ENCODE measurements around the gene PEF1. TPM values are rescaled to one million over a fixed set of nuclear protein-coding genes. Genes with fewer than 3 reads are reported as not detected.

PEF1 gene
- total and polyA plus RNA-seq, 2 experiments from 2014 or later: 70.7 to 85.5 TPM

DNA sequence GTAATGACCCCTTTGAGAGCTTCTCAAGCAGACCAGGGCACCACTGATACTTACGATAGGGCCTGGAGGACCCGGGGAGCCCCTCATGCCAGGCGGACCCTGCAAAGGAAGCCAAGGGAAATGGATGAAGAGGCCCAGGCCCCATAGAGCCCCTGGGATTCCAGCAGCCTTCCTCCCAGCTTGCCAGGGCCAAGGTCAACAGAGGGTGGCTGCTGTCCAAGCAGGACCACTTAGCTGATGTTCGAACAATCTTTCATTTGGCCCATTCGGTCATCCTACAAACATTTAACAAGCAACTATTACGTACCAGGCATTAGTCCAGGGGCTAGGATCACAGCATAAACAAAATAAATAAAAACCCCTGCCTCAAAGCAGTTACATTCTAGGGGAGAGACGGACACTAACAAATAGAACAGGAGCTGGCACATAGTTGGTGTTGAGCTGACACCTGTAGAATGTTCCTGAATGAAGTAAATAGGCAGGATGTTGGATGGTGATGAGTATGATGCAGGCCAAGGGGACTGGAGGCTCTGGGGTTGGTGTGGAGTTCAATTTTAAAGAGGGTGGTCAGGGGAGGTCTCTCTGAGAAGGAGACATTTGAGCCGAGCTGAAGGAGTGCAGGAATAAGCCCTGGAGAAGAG lies 27.0 kb upstream of the PEF1 start:
- Histone ChIP-seq H3K9me2 (replicated peaks; ENCODE audit: insufficient read depth) (no peaks in the 10 kb centered on the region), H3K4me3 (no peak overlapping the region), H2AFZ (no peak overlapping the region), H3K27ac (peak overlapping the region; percentile 64), H3K9me3 (ENCODE audit: low read depth) (no peaks in the 10 kb centered on the region), H4K20me1 (ENCODE audit: insufficient read depth, poor library complexity, severe bottlenecking) (no peaks in the 10 kb centered on the region), H3K4me2 (no peak overlapping the region), H3K79me2 (no peaks in the 10 kb centered on the region), H3K4me1 (ENCODE audit: insufficient read depth) (peaks cover 28% of the 10 kb centered on the region), H3K27me3 (no peaks in the 10 kb centered on the region), H3K36me3 (replicated peaks; ENCODE audit: insufficient read depth, low read depth) (no peaks in the 10 kb centered on the region)
- TF ChIP-seq EZH2phosphoT487 (IDR thresholded peaks at IDR 0.05; ENCODE audit: low read depth, severe bottlenecking, unreplicated experiment) (no peak), EZH2 (IDR thresholded peaks at IDR 0.05; ENCODE audit: borderline replicate concordance) (no peak)
- TF ChIP-seq, protein P1, sequence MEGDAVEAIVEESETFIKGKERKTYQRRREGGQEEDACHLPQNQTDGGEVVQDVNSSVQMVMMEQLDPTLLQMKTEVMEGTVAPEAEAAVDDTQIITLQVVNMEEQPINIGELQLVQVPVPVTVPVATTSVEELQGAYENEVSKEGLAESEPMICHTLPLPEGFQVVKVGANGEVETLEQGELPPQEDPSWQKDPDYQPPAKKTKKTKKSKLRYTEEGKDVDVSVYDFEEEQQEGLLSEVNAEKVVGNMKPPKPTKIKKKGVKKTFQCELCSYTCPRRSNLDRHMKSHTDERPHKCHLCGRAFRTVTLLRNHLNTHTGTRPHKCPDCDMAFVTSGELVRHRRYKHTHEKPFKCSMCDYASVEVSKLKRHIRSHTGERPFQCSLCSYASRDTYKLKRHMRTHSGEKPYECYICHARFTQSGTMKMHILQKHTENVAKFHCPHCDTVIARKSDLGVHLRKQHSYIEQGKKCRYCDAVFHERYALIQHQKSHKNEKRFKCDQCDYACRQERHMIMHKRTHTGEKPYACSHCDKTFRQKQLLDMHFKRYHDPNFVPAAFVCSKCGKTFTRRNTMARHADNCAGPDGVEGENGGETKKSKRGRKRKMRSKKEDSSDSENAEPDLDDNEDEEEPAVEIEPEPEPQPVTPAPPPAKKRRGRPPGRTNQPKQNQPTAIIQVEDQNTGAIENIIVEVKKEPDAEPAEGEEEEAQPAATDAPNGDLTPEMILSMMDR (IDR thresholded peaks at IDR 0.05; ENCODE audit: poor library complexity): no peak
- 81% methylated on average over 8 of the region's 8 CpGs for WGBS (ENCODE audit: low lambda C conversion rate, missing lambda C conversion rate)
- DNase-seq (ENCODE audit: low spot score): no peak

DNA sequence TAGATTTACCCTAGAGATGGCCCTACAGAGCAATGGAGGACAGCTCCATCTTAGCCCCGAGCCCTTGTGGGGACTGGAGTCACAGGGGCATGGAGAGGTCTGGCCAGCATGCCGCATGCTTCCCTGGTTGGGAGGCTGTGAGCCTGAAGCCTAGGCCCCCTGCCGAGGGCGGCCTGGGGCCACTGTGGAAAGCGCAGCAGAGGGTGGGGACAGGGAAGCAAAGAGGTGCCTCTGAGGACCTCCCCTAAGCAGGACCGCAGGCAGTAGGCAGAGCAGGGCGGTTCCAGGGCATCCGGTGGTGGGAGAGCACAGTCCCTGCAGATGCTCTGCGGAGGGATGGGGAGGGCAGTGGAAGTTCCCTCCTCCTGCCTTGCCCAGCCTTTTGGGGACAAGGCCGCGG lies 26.5 kb upstream of the PEF1 start:
- Histone ChIP-seq H3K4me1 (ENCODE audit: insufficient read depth) (peaks cover 28% of the 10 kb centered on the region), H3K4me3 (no peak overlapping the region), H3K9me3 (ENCODE audit: low read depth) (no peaks in the 10 kb centered on the region), H3K27me3 (no peaks in the 10 kb centered on the region), H3K9me2 (replicated peaks; ENCODE audit: insufficient read depth) (no peaks in the 10 kb centered on the region), H3K79me2 (no peaks in the 10 kb centered on the region), H3K36me3 (replicated peaks; ENCODE audit: insufficient read depth, low read depth) (no peaks in the 10 kb centered on the region), H3K27ac (peak overlapping the region; percentile 64), H3K4me2 (peak overlapping the region; percentile 68), H4K20me1 (ENCODE audit: insufficient read depth, poor library complexity, severe bottlenecking) (no peaks in the 10 kb centered on the region), H2AFZ (no peak overlapping the region)
- TF ChIP-seq EZH2phosphoT487 (IDR thresholded peaks at IDR 0.05; ENCODE audit: low read depth, severe bottlenecking, unreplicated experiment): no peak
- TF ChIP-seq EZH2 (IDR thresholded peaks at IDR 0.05; ENCODE audit: borderline replicate concordance): no peak
- TF ChIP-seq, protein P1 (IDR thresholded peaks at IDR 0.05; ENCODE audit: poor library complexity): no peak
- no peak for DNase-seq (ENCODE audit: low spot score)
- 88% methylated on average over 11 of the region's 11 CpGs for WGBS (ENCODE audit: low lambda C conversion rate, missing lambda C conversion rate)

DNA sequence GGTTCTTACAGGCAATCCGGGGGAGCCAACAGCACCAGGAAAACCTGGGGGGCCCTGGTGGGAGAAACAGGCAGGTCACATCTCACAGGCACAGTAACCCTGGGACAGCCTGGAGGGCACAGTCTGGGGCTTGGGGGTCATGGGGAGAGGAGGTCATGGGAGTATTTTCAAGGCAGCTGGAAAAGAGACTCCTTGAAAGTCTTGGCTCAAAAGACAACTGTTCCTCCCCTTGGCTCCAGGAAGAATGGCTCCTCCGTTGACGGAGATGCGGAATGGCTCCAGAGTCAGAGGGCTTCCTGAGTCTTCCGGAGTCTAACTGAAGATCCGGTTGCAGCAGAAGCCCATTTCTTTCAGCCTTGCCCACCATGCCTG lies 25.9 kb upstream of the PEF1 start:
- no peak overlapping the region for H2AFZ ChIP-seq

More for the DNA sequence above, 25.9 kb upstream of the PEF1 start:
- no peaks in the 10 kb centered on the region for H3K79me2 ChIP-seq
- H3K27me3 ChIP-seq: no peaks in the 10 kb centered on the region
- H4K20me1 ChIP-seq (ENCODE audit: insufficient read depth, poor library complexity, severe bottlenecking): no peaks in the 10 kb centered on the region
- H3K9me2 ChIP-seq (replicated peaks; ENCODE audit: insufficient read depth): no peaks in the 10 kb centered on the region
- peak overlapping the region; percentile 68 for H3K4me2 ChIP-seq
- peaks cover 28% of the 10 kb centered on the region for H3K4me1 ChIP-seq (ENCODE audit: insufficient read depth)
- no peak for TF ChIP-seq EZH2 (IDR thresholded peaks at IDR 0.05; ENCODE audit: borderline replicate concordance)
- TF ChIP-seq, protein P1 (IDR thresholded peaks at IDR 0.05; ENCODE audit: poor library complexity): no peak
- no peak for TF ChIP-seq EZH2phosphoT487 (IDR thresholded peaks at IDR 0.05; ENCODE audit: low read depth, severe bottlenecking, unreplicated experiment)
- H3K36me3 ChIP-seq (replicated peaks; ENCODE audit: insufficient read depth, low read depth): no peaks in the 10 kb centered on the region
- WGBS (ENCODE audit: low lambda C conversion rate, missing lambda C conversion rate): 86% methylated on average over 6 of the region's 6 CpGs
- DNase-seq (ENCODE audit: low spot score): no peak
- H3K4me3 ChIP-seq: no peak overlapping the region
- H3K9me3 ChIP-seq (ENCODE audit: low read depth): no peaks in the 10 kb centered on the region
- H3K27ac ChIP-seq: peak overlapping the region; percentile 64
